ENCODE data around the gene C19orf12. TPM values are rescaled to one million over a fixed set of nuclear protein-coding genes. Genes with fewer than 3 reads are reported as not detected.

C19orf12 gene
- polyA plus RNA-seq (2013, experiment 1 of 2), result 20.8 TPM
- 20.7 TPM for polyA plus RNA-seq (2013, experiment 2 of 2)

DNA sequence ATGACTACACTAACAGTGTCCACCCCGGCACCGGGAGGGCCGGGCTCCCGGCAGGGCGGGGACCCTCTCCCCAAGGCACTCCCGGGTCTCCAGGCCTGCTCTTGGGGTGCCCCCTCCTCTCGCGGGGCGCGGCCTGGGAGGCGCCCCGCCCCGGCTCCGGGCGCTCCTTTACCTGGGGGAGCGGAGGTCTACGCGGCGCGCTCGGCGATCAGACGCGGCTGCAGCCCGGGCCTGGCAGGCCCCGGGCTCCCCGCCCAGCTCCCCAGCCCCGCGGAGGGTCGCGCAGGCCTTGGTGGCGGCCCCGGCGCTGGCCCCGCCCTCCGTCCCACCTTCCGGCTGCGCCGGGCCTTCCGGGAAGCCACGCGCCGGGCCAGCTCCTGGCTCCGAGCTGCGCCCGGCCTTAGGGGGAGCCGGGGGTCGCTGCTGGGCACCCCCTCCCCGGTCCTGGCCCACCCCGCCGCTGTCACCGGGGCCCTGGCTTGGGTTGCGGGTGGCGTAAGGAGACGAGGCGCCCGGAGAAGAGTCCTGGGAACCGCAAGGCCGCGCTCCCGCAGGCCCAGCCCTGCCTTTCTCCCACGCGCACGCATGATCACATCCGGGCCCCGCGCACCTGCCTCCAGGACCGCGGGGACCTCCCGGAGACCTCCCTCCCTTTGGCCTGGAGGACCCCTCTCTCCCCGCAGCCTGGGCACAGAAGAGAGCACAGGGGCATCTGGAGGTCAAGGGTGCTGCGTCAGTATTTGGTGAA lies at the start of gene C19orf12:
C19orf12 (minus strand) TSS at position 309 of the 748 bp plus-strand sequence. CDS start 6,848 bp downstream, outside the sequence.
- no CpG with 5 or more reads among the region's 72 CpGs for WGBS, 2 donors (ENCODE audit: extremely low coverage in 2 of 2, insufficient read length in 2 of 2, insufficient replicate concordance in 1 of 2)

DNA sequence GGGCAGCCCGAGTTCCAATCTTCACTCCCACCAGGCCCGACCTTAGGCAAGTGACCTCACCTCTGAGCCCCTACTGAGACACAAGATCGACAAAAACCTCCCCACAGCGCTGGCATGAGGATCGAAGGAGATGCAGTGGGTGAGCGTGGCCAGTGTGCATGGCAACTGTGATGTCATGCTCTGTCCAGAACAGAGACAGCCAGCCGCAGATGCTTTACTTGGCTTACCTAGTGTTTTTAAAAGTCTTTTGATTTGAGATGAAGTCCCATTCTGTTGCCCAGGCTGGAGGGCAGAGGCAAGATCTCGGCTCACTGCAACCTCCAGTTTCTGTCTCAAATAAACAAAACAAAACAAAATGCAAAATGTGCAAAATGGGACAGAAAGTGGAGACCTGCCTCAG lies 49.3 kb upstream of the C19orf12 start:
- DNase-seq (ENCODE audit: low spot score), result no peak
- H3K18ac ChIP-seq (ENCODE audit: low read length), result no peak overlapping the region
- H3K4me1 ChIP-seq (ENCODE audit: control insufficient read depth in 2 of 2, insufficient read depth in 1 of 2, low read depth in 1 of 2, low read length in 2 of 2), result no peaks in the 10 kb centered on the region
- H3K27me3 ChIP-seq (ENCODE audit: control insufficient read depth in 3 of 3, insufficient read depth in 3 of 3, low read depth in 1 of 3, low read length in 3 of 3), result peaks cover 0 to 21% (median 0%) of the 10 kb centered on the region in 3 experiments
- H3K4me3 ChIP-seq (ENCODE audit: low read length in 2 of 2), result peak overlapping the region in 1 of 2 donors; percentile 25
- no peak overlapping the region for H4K8ac ChIP-seq (ENCODE audit: low read depth, low read length)
- H3K36me3 ChIP-seq (replicated peaks in 1 of 2; ENCODE audit: control insufficient read depth in 2 of 2, insufficient read depth in 2 of 2, low read length in 2 of 2), result no peaks in the 10 kb centered on the region
- H3K23ac ChIP-seq (ENCODE audit: low read depth, low read length, poor library complexity), result no peak overlapping the region
- no peak overlapping the region for H3K27ac ChIP-seq (replicated peaks; ENCODE audit: low read length)
- no CpG with 5 or more reads among the region's 8 CpGs for WGBS, 2 donors (ENCODE audit: extremely low coverage in 2 of 2, insufficient read length in 2 of 2, insufficient replicate concordance in 1 of 2)
- no peaks in the 10 kb centered on the region for H3K9me3 ChIP-seq (replicated peaks in 1 of 2; ENCODE audit: control insufficient read depth in 2 of 2, insufficient read depth in 1 of 2, low read depth in 1 of 2, low read length in 2 of 2)
- H2AFZ ChIP-seq (ENCODE audit: low read length), result no peak overlapping the region
- H2BK12ac ChIP-seq (ENCODE audit: low read length), result no peak overlapping the region
- no peak overlapping the region for H2BK5ac ChIP-seq (ENCODE audit: low read length)
- no peak overlapping the region for H3K14ac ChIP-seq (ENCODE audit: low read length)
- H3K9ac ChIP-seq (ENCODE audit: low read depth, low read length, poor library complexity), result no peak overlapping the region
- no peak overlapping the region for H2BK15ac ChIP-seq (ENCODE audit: low read length)
- H2BK120ac ChIP-seq (ENCODE audit: low read depth, low read length), result no peak overlapping the region
- H3K4ac ChIP-seq (ENCODE audit: low read length), result no peak overlapping the region
- H3K79me1 ChIP-seq (ENCODE audit: low read depth, low read length), result peaks cover 3% of the 10 kb centered on the region
- H3K4me2 ChIP-seq (ENCODE audit: insufficient read depth, low read length, poor library complexity, severe bottlenecking), result no peak overlapping the region
- no peak overlapping the region for H4K91ac ChIP-seq (ENCODE audit: low read depth, low read length, poor library complexity)
- H2AK5ac ChIP-seq (ENCODE audit: low read depth, low read length), result no peak overlapping the region

More for the DNA sequence above, at the start of gene C19orf12:
- Histone ChIP-seq H3K14ac (ENCODE audit: low read length) (peak within 1 kb of the TSS; percentile 84), H3K4me2 (ENCODE audit: insufficient read depth, low read length, poor library complexity, severe bottlenecking) (peak within 1 kb of the TSS; percentile 81), H3K4me1 (ENCODE audit: control insufficient read depth in 2 of 2, insufficient read depth in 1 of 2, low read depth in 1 of 2, low read length in 2 of 2) (peaks cover 5 to 6% of the 10 kb centered on the region in 2 donors), H3K27me3 (ENCODE audit: control insufficient read depth in 3 of 3, insufficient read depth in 3 of 3, low read depth in 1 of 3, low read length in 3 of 3) (no peaks in the 10 kb centered on the region), H2BK15ac (ENCODE audit: low read length) (no peak within 1 kb of the TSS), H3K79me1 (ENCODE audit: low read depth, low read length) (peaks cover 10% of the 10 kb centered on the region), H2BK120ac (ENCODE audit: low read depth, low read length) (peak within 1 kb of the TSS; percentile 44), H2BK12ac (ENCODE audit: low read length) (peak within 1 kb of the TSS; percentile 58), H3K36me3 (replicated peaks in 1 of 2; ENCODE audit: control insufficient read depth in 2 of 2, insufficient read depth in 2 of 2, low read length in 2 of 2) (peaks cover 2 to 6% of the 10 kb centered on the region in 2 donors), H2BK5ac (ENCODE audit: low read length) (peak within 1 kb of the TSS; percentile 87), H2AFZ (ENCODE audit: low read length) (peak within 1 kb of the TSS; percentile 91), H3K23ac (ENCODE audit: low read depth, low read length, poor library complexity) (peak within 1 kb of the TSS; percentile 95), H2AK5ac (ENCODE audit: low read depth, low read length) (peak within 1 kb of the TSS; percentile 95), H3K4ac (ENCODE audit: low read length) (peak within 1 kb of the TSS; percentile 84), H3K9me3 (replicated peaks in 1 of 2; ENCODE audit: control insufficient read depth in 2 of 2, insufficient read depth in 1 of 2, low read depth in 1 of 2, low read length in 2 of 2) (no peaks in the 10 kb centered on the region), H3K9ac (ENCODE audit: low read depth, low read length, poor library complexity) (peak within 1 kb of the TSS; percentile 95), H4K91ac (ENCODE audit: low read depth, low read length, poor library complexity) (no peak within 1 kb of the TSS), H4K8ac (ENCODE audit: low read depth, low read length) (peak within 1 kb of the TSS; percentile 96), H3K4me3 (ENCODE audit: low read length in 2 of 2) (peak within 1 kb of the TSS; percentile 63 to 96), H3K27ac (replicated peaks; ENCODE audit: low read length) (no peak within 1 kb of the TSS), H3K18ac (ENCODE audit: low read length) (peak within 1 kb of the TSS; percentile 96)
- peak; percentile 40 for DNase-seq (ENCODE audit: low spot score)

DNA sequence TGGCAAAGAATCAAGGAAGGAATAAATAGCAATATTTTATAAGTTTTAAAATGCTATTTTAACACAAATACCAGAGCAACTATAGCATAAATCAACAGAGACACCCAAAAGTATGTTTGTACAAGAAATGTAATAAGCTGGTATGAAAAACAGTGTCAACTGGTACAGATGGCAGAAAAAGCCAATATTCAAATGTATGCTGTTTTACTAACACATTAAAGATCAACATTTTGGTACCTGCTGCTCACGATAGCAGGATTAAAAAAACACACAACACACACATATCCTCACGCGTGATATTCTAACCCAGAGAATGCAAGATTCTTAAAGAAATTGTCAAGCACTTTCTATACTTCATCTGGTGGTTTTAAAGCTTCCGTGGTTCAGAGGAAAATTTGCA lies 48.1 kb upstream of the C19orf12 start:
- H3K36me3 ChIP-seq (replicated peaks in 1 of 2; ENCODE audit: control insufficient read depth in 2 of 2, insufficient read depth in 2 of 2, low read length in 2 of 2), result no peaks in the 10 kb centered on the region
- no peak overlapping the region for H3K27ac ChIP-seq (replicated peaks; ENCODE audit: low read length)
- no peak overlapping the region for H4K91ac ChIP-seq (ENCODE audit: low read depth, low read length, poor library complexity)
- no peak overlapping the region for H3K4me3 ChIP-seq (ENCODE audit: low read length in 2 of 2)
- no peak overlapping the region for H2BK15ac ChIP-seq (ENCODE audit: low read length)
- H3K18ac ChIP-seq (ENCODE audit: low read length), result no peak overlapping the region
- no peak overlapping the region for H3K14ac ChIP-seq (ENCODE audit: low read length)
- no peak overlapping the region for H2BK12ac ChIP-seq (ENCODE audit: low read length)
- peaks cover 3% of the 10 kb centered on the region for H3K79me1 ChIP-seq (ENCODE audit: low read depth, low read length)
- no CpG with 5 or more reads among the region's 4 CpGs for WGBS, 2 donors (ENCODE audit: extremely low coverage in 2 of 2, insufficient read length in 2 of 2, insufficient replicate concordance in 1 of 2)
- DNase-seq (ENCODE audit: low spot score), result no peak
- no peak overlapping the region for H4K8ac ChIP-seq (ENCODE audit: low read depth, low read length)
- H3K27me3 ChIP-seq (ENCODE audit: control insufficient read depth in 3 of 3, insufficient read depth in 3 of 3, low read depth in 1 of 3, low read length in 3 of 3), result peaks cover 0 to 21% (median 0%) of the 10 kb centered on the region in 3 experiments
- no peak overlapping the region for H3K9ac ChIP-seq (ENCODE audit: low read depth, low read length, poor library complexity)
- H3K4ac ChIP-seq (ENCODE audit: low read length), result no peak overlapping the region
- H2BK120ac ChIP-seq (ENCODE audit: low read depth, low read length), result no peak overlapping the region
- no peak overlapping the region for H2AFZ ChIP-seq (ENCODE audit: low read length)
- no peak overlapping the region for H3K23ac ChIP-seq (ENCODE audit: low read depth, low read length, poor library complexity)
- no peak overlapping the region for H2BK5ac ChIP-seq (ENCODE audit: low read length)
- no peak overlapping the region for H3K4me2 ChIP-seq (ENCODE audit: insufficient read depth, low read length, poor library complexity, severe bottlenecking)
- H3K4me1 ChIP-seq (ENCODE audit: control insufficient read depth in 2 of 2, insufficient read depth in 1 of 2, low read depth in 1 of 2, low read length in 2 of 2), result no peaks in the 10 kb centered on the region
- H2AK5ac ChIP-seq (ENCODE audit: low read depth, low read length), result no peak overlapping the region
- no peaks in the 10 kb centered on the region for H3K9me3 ChIP-seq (replicated peaks in 1 of 2; ENCODE audit: control insufficient read depth in 2 of 2, insufficient read depth in 1 of 2, low read depth in 1 of 2, low read length in 2 of 2)

DNA sequence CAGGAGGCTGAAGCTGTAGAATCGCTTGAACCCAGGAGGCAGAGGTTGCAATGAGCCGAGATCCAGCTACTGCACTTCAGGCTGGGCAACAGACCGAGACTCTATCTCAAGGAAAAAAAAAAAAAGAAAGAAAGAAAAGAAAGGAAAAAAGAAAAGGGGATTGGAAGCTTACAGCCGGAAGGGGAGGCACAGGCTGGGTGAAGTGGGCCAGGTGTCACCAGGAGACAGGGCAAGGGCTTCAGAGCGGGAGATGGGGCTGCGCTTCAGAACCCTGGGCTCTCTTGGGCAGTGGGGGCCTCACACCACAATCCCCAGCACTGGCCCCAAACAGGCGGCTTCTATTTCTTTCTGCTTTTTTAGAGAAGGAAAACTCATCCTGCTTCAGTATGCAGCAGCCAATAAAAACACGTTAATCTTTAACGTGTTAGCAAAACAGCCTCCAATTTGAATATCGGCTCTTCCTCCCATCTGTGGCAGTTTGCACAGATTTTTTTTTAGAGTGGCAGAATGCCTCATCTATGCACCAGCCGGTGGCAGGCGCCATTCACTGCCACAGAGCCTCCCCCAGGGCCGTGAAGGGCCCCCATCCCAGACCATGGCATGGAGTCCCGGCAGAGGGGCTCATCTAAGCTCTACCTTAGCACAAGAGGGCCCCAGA lies 46.6 kb upstream of the C19orf12 start:
- Histone ChIP-seq H3K27me3 (ENCODE audit: control insufficient read depth in 3 of 3, insufficient read depth in 3 of 3, low read depth in 1 of 3, low read length in 3 of 3) (peaks cover 0 to 21% (median 0%) of the 10 kb centered on the region in 3 experiments), H3K14ac (ENCODE audit: low read length) (no peak overlapping the region), H3K9me3 (replicated peaks in 1 of 2; ENCODE audit: control insufficient read depth in 2 of 2, insufficient read depth in 1 of 2, low read depth in 1 of 2, low read length in 2 of 2) (no peaks in the 10 kb centered on the region), H3K18ac (ENCODE audit: low read length) (peak overlapping the region; percentile 44), H3K27ac (replicated peaks; ENCODE audit: low read length) (no peak overlapping the region), H3K9ac (ENCODE audit: low read depth, low read length, poor library complexity) (no peak overlapping the region), H3K4me2 (ENCODE audit: insufficient read depth, low read length, poor library complexity, severe bottlenecking) (no peak overlapping the region), H3K79me1 (ENCODE audit: low read depth, low read length) (peaks cover 3% of the 10 kb centered on the region), H3K36me3 (replicated peaks in 1 of 2; ENCODE audit: control insufficient read depth in 2 of 2, insufficient read depth in 2 of 2, low read length in 2 of 2) (no peaks in the 10 kb centered on the region), H2AFZ (ENCODE audit: low read length) (no peak overlapping the region), H3K23ac (ENCODE audit: low read depth, low read length, poor library complexity) (no peak overlapping the region), H3K4me1 (ENCODE audit: control insufficient read depth in 2 of 2, insufficient read depth in 1 of 2, low read depth in 1 of 2, low read length in 2 of 2) (no peaks in the 10 kb centered on the region), H2BK5ac (ENCODE audit: low read length) (no peak overlapping the region), H2BK120ac (ENCODE audit: low read depth, low read length) (no peak overlapping the region), H4K8ac (ENCODE audit: low read depth, low read length) (no peak overlapping the region), H2BK12ac (ENCODE audit: low read length) (no peak overlapping the region), H3K4me3 (ENCODE audit: low read length in 2 of 2) (no peak overlapping the region), H2AK5ac (ENCODE audit: low read depth, low read length) (no peak overlapping the region), H2BK15ac (ENCODE audit: low read length) (no peak overlapping the region), H4K91ac (ENCODE audit: low read depth, low read length, poor library complexity) (no peak overlapping the region), H3K4ac (ENCODE audit: low read length) (no peak overlapping the region)
- no peak for DNase-seq (ENCODE audit: low spot score)
- no CpG with 5 or more reads among the region's 14 CpGs for WGBS, 2 donors (ENCODE audit: extremely low coverage in 2 of 2, insufficient read length in 2 of 2, insufficient replicate concordance in 1 of 2)

Data from neuronal stem cell (in vitro differentiated cells).